Stimulated activated CD8-positive, alpha-beta memory T cell treated with anti-CD3 and anti-CD28 coated beads, Interleukin-12 subunit alpha, Interleukin-12 subunit beta, amount 100 ng/mL, for 24 hours (primary cell): ENCODE results near the gene BCAR3.
"Not testable (repeated sequence)": the region's sequence is repeated elsewhere in the genome, so short reads cannot be mapped to it uniquely, and the experiment has no call there.

ENCODE experiments used
- DNase-seq: peaks from one replicate; pipeline ENCODE4 v3.0.0-alpha.2; 2020; ENCODE audit errors: extremely low read depth

Gene BCAR3

DNA sequence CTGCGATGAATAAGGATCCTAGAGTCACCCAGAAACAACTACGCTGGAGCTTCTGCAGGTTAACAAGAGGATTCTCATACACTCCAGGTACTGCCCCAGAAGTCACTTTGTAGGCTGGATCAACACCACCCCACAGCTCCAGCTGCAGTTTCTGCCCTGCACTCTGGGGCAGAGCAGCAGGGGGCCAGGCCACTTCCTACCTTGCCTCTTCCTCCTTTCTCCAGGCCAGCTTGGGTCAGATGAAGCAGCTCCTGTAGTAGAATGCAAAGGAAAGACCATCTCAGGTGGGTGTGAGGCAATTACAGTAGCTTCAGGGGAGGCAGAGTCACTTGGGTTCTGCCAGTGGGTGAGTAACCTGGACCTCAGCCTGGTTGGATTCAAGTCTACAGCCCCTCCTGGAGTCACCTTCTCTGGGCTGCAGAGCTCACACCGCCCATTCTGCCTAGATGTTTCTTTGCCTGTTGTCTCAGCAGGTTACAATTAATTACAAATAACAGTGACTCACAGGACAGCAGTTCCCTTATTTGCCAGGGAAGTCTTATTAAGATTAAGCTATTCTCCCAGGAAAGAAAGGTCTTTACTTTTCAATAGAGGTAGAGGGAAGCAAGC, 24.4 kb upstream of the BCAR3 start:
- DNase-seq, result no peak

DNA sequence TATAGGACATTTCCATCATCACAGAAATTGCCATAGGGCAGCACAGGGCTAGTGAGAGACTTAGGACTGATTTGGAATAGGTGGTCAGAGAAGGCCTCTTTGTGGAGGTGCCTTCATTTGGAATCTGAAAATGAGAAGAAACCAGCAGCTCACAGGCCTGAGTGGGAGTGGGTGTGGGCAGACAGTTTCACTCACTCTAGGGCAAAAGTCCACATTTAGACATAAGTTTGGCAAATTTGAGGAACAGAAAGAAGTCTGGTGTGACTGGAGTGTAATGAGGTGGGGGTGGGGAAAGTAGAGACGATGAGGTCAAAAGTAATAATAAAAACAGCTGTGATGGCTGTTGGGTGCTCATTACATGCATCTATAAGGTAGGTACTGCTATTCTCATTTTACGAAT, 22.4 kb upstream of the BCAR3 start:
- no peak for DNase-seq

DNA sequence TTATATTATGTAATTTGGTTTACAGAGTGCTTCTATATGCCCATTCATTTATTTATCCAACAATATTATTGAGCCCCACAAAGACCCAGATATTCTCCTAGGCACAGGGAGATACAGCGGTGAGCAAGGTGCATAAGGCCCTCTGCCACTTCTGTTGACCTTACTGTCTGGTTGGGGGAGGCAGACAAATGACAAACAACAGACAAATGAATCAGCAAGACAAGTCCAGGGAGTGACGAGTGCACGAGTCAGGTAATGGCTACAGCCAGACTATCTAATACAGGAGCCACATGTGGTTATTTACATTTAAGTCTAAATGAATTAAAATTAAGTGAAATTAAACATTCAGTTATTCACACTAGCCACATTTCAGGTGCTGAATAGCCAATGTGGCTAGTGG, 22.0 kb upstream of the BCAR3 start:
- no peak for DNase-seq

GRCh38 chr1:93702828-93703183, 21.2 kb upstream of the BCAR3 start:
- no peak for DNase-seq

- DNase-seq, result no peak
Observed at GRCh38 chr1:93702111-93702827, 20.6 kb upstream of the BCAR3 start.

DNA sequence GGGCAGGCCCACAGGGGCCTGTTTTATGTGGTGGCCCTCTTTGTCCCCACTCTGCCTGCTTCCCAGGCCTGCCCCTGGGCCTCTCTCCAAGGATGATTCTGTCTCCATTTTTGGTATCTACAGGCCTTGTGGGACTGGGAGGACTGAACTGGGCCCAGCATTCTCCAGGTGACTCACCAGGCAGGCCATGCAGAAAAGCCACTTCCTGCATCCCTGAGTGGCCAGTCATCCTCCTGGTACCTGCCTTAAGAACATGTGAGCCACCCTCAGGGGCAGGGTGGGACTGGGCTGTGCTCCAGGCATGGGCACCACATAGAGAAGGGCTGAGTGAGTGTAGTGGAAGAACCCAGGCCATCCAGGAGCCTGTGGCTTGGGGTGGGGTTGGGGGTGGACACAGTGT, 20.0 kb upstream of the BCAR3 start:
- DNase-seq, result no peak

- DNase-seq, result no peak
Observed at GRCh38 chr1:93700532-93701469, 19.2 kb upstream of the BCAR3 start.

- no peak for DNase-seq
Observed at GRCh38 chr1:93699503-93700168, 18.0 kb upstream of the BCAR3 start.

DNA sequence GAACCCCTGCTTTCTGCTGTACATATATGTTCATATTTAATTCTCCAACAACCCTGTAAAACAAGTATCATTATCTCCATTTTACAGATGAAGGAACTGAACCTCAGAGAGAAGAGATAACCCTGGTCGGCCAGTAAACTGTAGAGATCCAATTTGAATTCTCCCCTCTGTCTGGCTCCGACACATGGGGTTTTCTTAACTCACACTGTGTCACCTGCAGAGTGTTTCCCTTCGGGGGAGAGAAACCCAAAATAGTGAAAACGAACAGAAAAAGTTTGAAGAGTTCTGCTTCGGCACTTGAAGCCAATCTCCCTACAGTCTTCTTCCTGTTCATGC, 17.4 kb upstream of the BCAR3 start:
- no peak for DNase-seq

DNA sequence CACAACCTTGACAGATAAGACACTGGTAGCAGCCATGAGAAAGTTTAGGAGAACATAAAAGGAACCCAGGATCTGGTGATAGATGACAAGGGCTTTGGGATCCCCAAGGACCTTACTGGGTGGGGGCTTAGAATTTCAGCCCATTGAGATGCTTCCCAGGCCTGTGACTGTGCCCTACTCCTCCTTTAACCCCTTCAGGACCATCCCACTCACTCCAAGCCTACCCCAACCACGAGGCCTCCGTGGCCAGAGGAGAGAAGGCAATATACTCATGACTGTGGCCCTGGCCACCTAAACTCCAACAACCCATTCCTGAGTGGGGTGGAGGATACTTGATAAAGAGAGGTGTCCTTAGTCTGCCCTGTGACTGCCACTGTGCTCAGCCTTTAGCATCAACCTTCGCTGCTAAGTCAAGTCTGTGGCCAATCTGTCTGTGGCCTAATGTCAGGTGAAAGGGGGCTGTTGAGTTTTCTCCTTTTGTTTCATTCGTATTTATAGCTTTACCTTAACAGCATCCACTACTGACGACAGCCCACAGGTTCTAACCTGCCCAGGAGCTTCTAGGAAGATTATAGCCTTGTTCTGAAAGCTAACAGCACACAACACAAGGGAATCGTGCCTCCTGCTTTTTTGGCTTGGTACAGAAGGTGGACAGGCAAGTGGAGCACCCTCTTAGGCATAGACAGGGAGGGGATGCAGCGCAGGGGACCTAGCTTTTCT, 16.9 kb upstream of the BCAR3 start:
- no peak for DNase-seq

GRCh38 chr1:93697566-93697965, 15.9 kb upstream of the BCAR3 start:
- not testable (repeated sequence) for DNase-seq

DNA sequence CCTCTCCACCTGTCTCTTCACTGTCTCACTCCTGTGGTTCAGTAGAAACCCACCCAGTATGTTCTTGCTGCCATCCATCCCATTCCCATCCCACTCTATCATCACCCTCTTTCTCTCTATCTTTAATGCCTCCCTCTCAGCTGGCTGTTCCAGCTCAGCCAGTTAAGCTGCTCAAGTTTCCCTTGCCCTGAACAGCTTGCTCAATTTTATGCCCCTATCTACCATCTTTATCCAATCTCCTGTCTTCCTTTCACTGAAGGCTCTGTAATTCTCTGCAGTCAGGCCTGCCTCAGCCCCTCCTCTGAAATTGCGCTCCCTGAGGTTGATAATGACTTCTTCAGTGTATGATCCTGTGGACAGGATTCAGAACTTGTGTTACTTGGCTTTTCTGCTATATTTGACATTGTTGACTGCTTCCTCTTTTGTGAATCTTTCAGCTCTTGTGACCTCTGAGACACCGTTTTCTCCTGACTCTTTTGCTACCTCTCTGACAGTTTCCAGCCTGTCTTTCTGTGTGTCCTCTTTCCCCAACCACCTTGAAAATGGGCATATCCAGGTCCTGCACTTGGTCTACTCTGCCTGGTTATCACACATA, 13.9 kb upstream of the BCAR3 start:
- DNase-seq, result no peak

GRCh38 chr1:93694819-93695218, 13.2 kb upstream of the BCAR3 start:
- DNase-seq, result no peak

DNA sequence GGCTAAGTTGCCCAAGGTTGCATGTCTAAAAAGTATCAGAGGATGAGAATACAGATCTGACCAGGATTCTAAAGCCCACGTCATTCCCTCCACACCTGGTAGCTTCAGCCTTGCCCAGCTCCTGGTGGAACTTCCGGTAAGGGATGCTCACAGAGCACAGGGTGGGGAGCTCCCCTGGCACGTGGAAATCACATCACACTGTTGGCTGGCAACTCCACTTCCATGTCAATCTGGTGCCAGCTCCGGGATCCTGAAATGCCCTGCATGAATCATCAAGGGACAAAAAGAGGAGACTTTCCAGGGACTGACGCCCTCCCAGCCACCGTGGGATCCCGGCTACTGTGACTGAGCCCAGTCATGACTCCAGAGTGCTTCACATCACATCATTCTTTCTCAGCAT, 12.4 kb upstream of the BCAR3 start:
- no peak for DNase-seq

DNA sequence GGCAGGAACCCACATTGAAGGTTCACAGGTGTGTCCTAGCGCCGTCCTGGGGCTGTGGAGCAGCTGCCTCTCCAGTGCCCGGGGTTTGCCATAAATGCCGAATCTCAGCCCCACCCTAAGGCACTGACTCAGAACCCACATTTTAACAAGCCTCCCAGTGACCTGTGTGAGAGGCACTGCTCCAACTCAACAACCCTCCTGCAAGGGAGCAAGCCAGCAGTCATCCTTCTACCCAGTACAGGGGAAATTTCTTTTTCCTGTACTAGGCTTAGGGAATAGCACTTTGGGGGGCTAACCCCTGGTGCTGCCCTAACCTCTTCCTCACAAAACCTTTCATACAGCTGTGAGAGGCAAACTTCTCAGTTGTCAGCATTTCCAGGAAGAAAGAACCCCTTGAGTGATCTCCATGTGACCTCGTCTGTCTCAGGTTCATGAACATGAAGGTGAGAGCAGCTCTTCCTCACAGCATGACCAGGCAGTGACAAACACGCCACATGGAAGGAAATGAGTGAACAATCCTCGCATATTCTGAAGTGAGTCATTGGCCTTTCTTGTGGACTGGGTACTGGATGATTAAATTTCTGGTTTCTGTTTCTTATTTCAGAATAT, 11.4 kb upstream of the BCAR3 start:
- no peak for DNase-seq

GRCh38 chr1:93692451-93692861, 10.8 kb upstream of the BCAR3 start:
- no peak for DNase-seq

- no peak for DNase-seq
Observed at GRCh38 chr1:93692026-93692425, 10.4 kb upstream of the BCAR3 start.

DNA sequence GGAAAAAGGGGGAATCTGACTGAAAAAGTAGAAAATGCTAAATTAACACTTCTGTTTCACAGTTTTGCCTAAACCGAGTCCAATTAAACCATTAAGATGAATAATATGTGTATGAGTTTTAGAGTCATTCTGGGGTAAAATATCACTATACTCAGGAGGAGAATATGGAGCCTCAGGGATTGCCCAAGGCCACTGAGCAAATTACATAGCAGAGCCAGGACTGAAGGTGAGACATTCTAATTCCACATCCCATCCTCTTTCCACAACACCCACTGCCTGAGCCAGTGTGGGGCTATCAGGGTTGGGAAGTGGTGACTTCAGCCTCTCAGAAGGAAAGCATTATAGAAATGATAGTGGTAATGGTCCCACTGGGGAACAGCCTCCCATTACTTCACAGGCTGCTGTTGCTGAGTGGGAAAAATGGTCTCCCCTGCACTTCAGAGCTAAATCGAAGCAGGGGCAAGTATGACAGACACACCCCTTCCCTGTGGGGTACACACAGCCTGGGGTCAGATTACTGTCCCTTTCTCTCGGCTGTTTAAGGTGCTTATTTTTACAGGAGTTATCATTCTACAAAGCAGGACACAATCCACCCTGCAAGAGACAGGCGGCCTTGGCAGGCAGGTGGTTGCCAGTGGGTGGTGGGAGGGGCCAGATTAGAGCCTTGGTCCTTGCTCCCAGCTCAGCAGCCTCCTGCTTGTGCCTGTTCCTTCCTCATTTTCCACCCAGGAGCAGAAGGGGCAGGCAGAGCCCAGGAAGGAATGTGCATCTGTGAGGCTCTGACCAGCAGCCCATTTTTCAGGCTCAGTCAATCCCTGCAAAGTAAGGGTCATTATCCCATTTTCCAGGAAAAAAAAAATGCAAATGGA, 9.5 kb upstream of the BCAR3 start:
- no peak for DNase-seq

DNA sequence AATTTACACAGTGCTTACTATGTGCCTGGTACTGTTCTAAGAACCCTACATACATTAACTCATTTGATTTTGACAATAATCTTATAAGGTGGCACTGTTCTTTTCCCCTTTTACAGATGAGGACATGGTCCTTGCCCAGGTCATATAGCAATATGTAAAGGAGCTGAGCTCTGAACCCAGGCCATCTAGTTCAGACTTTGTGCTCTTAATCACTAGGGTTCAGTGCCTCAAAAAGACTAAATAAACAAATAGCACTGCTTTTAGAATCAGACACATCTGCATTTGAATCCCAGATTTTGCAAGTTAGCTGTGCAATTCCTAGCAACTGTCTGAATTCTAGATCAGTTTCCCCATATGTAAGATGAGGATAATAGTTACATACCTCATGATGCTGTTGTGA, 8.7 kb upstream of the BCAR3 start:
- DNase-seq, result no peak
